Superior temporal gyrus (tissue), 1 donor: ENCODE results near the gene TMC3.
A peak's percentile ranks its signal among the peaks of the same experiment; 100 is the strongest.

Experiments
- DNase-seq: peaks from one replicate; pipeline ENCODE4 v3.0.0-alpha.2; 2016; ENCODE audit errors: extremely low spot score

TMC3 gene

DNA sequence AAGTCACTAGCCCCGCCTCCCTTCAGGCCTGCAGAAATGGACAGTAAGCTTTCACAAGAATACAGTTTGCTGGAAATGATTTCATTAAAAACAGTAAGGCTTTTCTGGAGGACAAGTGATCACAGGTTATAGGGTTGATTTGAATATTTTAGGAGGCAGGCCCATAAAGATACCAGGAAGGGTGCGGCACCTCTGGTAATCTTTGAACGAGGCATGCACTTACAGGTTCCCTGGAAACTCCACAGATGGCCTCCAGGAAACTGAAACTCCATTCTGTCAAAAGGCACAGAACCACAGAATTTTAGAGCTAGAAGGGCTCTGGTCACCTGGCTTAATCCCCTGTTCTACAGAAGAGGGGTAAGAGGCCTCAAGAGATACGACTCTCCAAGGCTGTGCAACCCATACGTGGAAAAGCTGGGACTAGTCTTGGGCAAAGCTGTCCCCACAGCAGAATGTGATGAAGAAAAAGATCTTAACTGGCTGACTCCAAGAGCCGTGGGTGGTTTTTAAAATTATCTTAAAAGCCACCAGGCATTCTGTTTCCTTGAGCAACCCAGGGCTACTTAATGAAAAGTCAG is 51.2 kb downstream of the TMC3 start:
- DNase-seq: no peak

DNA sequence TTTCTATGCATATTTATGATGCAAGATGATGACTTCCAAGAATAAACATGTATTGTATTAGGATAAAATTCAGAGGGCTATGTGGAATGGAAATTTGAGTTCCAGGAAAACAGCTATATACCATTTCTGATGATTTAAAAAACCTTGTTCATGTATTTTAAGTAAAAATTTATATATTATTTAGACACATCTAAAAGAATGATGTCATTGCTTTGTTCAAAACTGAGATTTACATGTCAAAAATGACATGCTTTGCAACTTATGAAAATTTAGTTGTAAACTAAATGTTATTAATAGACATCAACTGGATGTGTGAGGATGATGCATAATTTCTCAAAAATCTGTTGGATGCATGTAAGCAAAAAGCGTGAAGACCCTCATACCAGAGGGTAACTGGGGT is 52.3 kb downstream of the TMC3 start:
- DNase-seq: no peak

DNA sequence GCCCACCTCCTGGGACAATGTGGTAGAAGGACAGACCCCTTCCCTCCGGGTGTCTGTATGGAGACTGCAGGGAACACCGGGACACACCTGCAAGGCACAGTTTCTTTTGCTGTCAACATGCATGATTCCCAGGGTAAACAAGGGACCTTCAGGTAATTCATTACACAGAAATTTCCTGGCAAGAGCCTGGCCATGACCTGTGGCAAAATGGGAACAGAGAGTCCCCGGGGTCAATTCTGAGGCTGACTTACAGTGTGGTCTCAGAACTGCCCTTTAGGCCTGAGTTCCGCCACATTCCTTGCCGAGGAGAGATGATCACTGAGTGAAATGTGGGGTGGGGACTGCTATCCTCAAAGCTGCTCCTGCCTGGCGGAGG is 56.4 kb downstream of the TMC3 start:
- no peak for DNase-seq

DNA sequence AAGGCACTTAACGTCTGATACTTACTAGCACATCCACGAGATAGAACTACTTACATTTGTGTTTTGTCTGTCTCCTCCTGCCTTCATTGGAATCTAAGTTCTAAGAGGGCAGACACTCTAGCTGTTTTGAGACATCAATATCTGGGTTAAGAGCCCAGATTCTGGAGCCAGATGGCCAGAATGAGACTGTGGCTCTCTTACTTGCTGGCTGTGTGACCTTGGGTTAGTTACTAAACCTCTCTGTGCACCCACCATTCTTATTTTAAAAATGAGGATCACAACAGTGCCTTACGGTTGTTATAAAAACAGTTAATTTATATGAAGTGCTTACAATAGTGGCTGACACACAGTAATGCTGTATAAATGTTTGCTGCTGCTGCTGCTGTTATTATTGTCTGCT is 57.7 kb downstream of the TMC3 start:
- no peak for DNase-seq

DNA sequence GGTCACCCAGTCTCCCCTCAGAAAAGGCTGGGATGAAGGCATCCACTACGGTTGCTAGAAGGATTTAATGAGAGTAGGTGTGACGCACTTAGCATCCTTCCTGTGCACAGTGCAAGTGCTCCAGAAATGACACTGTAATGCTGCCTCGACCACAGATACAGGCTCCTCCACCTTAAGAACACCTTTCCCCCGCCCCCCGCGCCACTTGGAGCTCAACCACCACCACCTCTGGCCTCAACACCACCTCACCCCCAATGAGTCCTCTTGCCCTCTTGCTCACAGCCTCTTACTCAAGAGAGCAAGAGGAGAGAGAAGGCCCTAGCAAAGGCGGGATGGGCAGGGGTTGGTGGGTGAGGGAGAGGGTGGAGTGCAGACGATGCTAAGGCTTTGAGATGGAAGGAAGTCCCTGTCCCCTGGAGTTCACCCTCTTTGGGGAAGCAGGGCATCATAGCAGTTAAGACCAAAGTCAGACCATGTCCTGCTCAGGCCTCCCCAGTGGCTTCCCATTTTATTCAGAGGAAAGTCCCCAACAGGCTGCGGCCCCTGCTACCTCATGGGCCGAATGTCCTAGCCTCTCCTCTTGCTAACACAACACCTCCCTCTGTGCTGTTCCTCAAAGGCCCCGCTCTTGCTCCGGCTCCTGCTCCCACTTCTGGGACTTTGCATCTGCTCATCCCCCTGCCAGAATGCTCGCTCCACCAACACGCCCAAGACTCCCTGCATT is 58.4 kb downstream of the TMC3 start:
- no peak for DNase-seq

DNA sequence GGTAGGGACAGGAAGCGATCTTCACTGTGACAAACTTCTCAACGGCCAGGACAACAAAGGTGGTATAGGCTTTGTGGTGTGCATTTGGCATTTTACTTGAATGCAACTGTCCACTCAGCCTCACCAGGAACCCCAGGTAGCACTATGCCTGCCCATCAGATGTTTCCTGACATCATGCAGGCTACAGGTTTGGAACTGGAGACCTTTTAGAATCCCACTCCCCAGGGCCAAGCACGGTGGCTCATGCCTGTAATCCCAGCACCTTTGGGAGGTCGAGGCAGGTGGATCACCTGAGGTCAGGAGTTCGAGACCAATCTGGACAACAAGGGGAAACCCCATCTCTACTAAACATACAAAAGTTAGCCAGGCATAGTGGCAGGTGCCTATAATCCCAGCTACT is 59.6 kb downstream of the TMC3 start:
- DNase-seq: no peak

DNA sequence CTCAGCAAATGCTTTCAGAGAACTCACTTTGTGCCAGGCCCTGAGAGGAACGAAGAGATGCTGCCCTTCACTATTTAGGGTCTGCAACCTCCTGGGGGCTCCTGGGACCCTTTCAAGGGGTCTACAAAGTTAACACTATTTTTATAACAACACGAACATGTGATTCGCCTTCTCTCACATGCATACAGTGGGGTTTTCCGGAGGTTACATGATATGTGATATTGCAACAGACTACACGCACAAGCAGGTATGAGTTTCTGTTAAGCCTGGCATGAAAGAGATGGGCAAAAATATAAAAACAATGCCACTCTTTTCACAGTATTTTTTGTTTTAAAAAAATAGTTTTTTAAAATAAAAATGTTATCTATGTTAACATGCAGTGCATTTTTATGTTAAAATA is 60.3 kb downstream of the TMC3 start:
- DNase-seq: no peak

DNA sequence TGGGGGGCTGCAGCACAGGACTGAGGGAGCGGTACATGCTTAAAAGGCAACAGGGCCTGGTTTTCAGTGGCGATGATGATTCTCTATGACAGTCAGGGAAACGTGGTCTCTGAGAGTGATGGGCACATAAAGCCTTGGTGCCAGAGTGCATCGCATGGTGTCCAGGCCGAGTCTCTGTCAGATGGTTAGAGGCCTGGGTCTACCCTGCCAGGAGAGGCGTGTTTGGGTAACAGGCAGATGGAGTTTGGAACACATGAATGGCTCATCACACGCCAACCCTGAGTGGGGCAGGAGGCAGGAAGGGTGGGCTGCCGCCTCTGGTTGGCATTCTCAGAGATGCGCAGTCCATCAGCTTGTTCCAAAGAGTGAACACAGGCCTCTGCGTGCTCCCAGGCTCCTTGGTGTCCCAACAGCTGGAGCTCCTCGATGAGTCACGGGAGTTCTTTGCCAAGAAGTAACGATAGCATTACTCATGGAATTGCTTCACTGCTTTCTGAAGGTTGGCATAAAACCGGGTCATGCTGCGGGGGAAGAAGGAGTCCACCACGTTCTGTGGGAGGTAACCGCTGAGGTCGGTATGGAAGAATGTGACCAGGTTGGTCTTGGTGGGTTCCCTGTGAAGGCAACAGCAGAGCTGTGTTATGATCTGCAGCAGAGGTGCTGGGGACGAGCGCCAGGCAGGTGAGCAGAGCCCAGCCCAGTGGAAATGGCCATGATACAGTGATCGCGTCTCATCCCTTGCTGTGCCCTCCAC is 61.0 kb downstream of the TMC3 start:
- DNase-seq: peak; percentile 54

DNA sequence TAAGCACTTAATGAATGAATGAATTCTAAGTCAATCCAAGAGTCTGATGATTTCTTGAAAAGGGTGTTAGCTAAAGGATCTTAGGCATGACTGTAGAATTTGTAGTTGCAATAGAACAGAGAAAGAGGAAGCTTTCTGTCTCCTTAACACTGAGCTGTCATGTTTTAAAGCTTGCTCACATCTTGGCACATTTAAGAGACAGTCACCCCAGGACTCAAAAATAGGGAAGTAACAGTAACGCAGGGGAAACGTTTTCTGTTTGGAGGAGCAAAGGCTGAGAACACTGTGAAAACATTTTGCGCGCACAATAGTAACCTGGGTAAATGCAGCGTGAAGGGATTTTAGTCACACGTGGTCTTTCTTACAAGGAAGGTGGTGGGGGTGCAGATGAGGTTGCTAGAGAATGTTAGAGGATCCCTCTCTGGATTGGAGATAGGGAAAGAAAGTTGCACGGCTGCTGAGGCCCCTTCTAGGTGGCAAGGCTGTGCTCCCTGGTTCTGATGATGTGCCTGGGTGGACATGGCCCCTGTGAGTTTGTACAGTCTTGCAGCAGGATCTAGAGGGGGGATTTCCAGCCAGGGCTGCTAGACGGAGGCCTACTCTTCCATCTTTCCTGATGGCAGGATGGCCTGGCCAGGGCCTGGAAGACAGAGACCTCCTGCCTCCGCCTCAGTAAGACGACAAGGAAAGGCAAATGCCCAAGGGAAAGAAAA is 62.1 kb downstream of the TMC3 start:
- no peak for DNase-seq

DNA sequence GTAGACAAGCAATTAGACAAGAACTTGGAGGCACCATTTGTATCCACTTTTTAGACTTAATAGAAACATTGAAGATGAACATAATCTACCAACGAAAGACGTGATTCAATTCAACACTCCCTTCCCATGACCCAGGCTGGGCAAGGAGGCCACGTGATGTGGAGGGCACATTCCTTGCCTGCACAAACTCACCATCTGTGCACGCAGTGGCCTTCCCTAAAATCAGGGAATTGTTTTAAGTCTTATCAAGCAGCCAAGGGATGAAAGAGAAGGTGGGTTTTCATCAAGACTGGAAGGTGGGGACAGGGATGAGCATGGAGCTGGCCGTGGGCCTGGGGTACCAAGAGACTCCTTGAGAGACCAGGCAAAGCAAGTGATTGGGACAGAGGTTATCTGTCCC is 63.5 kb downstream of the TMC3 start:
- no peak for DNase-seq

DNA sequence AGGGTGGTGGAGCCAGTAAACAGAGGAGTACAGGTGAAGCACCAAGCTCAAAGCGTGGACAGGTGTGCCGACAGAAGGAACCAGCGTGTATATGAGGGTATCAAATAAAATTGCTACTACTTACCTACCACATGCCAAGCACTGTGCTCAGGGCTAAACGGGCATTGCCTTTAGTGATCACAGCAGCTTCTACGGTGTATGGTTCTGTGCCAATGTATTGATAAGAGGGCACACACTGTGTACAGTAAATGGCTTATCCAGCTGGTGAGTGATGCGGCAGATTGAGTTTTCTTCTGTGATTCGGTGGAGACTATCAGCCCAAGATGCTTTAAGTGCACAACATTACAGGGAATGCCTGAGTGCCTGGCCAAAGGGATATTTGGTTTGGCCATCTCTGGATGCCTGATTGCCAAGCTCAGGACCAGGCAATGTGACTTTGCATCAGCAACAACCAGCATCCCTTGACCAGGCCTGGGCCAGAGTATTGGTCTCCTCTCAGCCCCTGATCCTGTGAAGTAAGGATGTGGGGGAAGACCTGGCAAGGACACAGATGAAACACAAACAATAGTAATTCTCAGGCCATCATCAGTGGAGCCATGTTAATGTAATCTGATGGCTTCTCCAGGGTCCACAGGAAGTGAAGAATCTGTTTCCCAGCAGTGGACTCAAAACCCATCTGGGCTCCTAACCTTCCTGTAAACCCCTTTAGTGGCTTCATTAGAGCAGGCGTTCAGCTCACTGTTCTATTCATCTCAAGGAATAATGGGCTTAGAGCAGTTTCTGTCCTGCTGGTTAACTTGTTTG is 64.2 kb downstream of the TMC3 start:
- no peak for DNase-seq

DNA sequence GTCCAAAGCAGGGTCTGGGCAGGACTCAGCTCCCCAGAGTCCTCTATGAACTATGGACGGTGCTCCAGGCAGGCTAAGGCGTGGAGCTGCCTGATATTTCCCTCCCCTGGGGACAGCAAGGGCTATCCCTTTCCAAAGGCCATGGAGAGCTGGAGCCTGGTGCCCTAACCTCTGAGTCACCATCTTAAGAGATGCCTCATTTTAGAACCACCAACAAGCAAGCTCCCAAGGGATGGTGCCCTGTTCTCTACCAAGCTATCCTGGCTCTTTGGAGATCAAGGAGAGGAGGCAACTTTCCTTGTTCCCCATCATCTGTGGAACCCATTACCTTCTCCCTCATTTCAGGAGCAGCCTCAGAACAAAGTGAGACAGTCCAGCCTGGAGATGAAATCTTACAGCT is 65.8 kb downstream of the TMC3 start:
- DNase-seq: no peak

DNA sequence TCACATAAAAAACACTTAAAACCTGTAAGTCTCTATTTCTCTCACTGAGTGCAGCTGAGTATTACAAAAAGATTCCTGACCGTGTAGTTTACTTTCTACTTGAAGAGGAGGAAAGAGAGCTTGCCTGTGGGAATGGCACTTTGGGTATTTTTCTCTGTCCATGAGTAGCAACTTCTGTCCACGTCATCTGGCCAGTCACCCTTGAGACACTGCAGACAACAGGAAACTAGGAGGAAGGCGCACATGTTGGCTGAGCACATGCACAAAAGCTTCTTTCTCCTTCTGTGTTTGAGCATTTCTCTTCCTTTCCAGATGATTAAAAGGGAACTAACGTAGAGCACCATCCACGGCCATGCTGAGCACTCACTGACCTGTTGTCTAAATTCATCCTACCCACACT is 69.8 kb downstream of the TMC3 start:
- DNase-seq: peak; percentile 45

DNA sequence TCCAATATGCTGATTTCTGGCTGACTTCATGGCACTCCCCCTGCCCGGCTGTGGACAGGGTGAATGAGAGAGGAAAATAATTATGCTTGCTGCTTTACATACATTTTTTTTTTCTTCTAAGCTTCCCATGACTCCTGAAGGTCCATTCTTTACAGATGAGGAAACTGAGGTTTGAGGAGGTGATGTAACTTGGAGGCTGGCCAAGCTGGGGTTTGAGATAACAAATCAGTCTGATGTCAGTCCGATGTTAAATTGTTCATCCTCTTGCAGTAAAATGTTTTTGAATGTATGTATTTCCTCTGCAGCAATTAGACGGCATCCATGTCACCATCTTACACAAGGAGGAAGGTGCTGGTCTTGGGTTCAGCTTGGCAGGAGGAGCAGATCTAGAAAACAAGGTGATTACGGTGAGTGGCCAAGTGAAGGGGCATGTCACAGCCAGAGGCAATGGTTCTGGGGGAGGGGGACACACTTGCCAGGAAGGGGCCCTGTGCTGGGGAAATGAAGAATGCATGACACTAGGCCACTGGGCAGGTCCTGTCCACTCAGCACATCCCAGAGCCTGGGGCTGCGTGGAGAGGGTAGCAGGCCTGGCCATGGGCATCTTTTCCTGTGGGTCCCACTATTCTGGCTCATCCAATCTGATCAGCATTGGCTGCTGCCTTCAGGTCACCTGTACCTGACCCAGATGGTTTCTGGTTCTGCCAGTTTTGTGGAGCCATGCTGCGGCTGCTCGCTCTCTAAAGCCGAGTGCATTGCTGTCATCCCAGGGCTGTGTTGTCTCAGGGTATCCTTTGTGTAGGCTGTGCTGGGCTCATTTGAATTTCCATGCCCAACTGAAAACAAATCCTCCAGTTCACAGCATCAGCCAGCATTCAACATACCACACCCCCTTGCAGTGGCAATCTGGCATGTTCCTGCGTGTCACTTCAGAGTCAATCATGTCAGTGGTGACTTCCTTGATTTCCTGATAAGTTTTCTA is 70.5 kb downstream of the TMC3 start:
- no peak for DNase-seq

DNA sequence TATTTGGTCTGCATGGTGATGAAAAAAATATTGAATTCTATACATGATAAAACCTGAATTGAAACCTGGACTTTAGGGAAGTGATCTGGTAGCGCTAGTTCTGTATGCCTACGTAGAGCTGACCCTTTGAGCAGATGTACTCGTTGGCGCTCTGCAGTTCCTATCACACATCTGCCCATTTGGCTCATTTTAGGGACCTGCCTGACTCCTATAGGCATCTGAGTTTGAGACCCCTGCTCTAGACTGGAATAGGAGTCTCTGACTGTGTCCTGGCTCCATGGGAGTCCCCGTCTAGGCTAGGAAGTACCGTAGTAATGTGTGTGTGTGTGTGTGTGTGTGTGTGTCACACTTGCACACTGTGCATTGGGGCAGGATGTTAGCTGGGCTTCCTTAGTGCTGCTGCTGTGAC is 71.3 kb downstream of the TMC3 start:
- no peak for DNase-seq

DNA sequence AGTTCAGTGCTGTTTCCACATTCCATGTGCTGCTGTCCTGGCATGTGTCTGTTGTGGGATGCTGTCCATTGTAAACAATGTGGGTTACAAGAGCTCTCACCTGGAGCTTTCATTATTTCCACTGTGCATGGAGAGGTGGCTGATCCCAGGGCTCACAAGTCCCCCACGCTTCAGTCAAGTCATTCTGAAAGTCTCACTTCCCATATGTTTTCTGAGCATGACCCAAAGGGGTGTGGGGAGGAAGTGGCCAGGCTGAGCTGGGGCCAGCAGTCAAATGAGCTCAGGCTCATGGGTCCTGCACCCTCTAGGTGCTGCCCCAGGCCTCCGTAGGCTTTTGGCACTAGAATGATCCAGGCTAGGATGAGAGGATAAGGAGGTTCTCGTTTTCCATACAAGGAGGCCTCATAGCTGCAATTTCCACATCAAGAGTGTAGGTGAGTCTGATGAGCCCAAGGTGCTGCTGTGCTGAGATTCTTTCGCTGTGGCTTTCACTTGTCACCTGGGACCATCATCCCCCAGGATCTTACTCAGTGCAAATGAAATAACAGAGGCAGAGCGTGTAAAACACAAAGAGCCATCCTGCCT is 72.1 kb downstream of the TMC3 start:
- DNase-seq: peak; percentile 45

DNA sequence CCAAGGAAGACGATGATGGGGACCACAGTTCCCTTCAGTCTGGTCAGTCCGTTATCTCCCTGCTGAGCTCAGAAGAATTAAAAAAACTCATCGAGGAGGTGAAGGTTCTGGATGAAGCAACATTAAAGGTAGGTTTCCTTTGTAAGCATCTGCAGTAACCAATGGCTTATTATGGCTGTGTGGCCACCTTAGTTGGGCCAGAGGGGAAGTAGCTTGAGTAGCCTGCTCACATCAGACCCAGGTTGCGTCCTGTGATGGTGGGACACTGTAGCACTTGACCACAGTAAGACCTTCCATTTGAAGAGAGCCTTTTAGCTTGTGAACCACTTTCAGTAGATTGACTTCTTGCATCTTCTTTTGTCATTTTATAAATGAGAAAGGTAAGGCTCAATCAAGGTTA is 72.6 kb downstream of the TMC3 start:
- DNase-seq: no peak

DNA sequence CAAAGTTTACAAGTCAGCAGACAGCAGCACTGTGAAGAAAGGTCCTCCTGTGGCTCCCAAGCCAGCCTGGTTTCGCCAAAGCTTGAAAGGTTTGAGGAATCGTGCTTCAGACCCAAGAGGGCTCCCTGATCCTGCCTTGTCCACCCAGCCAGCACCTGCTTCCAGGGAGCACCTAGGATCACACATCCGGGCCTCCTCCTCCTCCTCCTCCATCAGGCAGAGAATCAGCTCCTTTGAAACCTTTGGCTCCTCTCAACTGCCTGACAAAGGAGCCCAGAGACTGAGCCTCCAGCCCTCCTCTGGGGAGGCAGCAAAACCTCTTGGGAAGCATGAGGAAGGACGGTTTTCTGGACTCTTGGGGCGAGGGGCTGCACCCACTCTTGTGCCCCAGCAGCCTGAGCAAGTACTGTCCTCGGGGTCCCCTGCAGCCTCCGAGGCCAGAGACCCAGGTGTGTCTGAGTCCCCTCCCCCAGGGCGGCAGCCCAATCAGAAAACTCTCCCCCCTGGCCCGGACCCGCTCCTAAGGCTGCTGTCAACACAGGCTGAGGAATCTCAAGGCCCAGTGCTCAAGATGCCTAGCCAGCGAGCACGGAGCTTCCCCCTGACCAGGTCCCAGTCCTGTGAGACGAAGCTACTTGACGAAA is 74.3 kb downstream of the TMC3 start:
- DNase-seq: no peak

DNA sequence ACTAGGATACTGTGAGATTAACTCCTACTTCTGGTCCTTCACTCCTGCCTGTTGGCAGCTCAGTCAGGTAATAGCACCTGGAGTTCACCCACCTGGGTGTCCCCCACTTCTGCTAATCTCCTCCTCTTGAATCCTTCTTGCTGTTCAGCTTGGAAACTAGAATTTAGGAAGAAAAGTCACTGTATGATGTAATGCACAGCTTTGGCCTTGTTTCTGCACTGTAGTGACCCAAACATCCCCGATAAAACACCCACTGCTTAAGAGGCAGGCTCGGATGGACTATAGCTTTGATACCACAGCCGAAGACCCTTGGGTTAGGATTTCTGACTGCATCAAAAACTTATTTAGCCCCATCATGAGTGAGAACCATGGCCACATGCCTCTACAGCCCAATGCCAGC is 74.9 kb downstream of the TMC3 start:
- no peak for DNase-seq

DNA sequence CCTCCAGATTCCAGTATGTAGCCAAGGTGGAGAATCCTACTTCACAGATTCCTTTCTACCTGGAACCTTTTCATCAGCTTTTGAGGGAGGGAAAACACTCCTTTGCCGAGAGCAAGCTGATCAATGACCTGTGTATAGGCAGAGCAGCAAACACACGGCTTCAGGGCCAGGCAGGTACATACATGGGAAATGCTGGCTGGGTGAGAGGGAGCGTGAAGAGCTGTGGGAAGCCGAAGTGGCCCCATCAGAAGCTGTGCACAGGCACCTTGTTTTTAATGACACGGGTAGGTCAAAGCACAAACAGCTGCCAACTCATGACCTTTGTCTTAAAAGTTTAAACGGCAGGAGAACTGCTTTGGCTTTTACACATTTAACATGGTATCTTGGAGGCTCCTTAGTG is 75.4 kb downstream of the TMC3 start:
- no peak for DNase-seq
